Measurements from ENCODE around the gene SERPINA5.
"Not testable (repeated sequence)": the region's sequence is repeated elsewhere in the genome, so short reads cannot be mapped to it uniquely, and the experiment has no call there.

SERPINA5 gene

GRCh38 chr14:94575730-94576585 is 5.3 kb upstream of the SERPINA5 start:
- TF ChIP-seq POLR2A (IDR thresholded peaks at IDR 0.05; ENCODE audit: extremely low read depth, insufficient read length) (no peak), MAX (IDR thresholded peaks at IDR 0.05; ENCODE audit: low read depth, low read length) (no peak), MYC (IDR thresholded peaks at IDR 0.05; ENCODE audit: low read depth, low read length) (no peak), CTCF (IDR thresholded peaks at IDR 0.05; ENCODE audit: low read depth, low read length) (no peak)
- DNase-seq (ENCODE audit: low read depth), result no peak
- no peak overlapping the region for H3K4me3 ChIP-seq (ENCODE audit: low read depth, low read length)

- H3K4me3 ChIP-seq (ENCODE audit: low read depth, low read length); DNase-seq (ENCODE audit: low read depth): not testable (repeated sequence)
Measured at GRCh38 chr14:94577472-94577871, 3.8 kb upstream of the SERPINA5 start.

- no peak overlapping the region for H3K4me3 ChIP-seq (ENCODE audit: low read depth, low read length)
- DNase-seq (ENCODE audit: low read depth), result no peak
- TF ChIP-seq MAX (IDR thresholded peaks at IDR 0.05; ENCODE audit: low read depth, low read length) (no peak), POLR2A (IDR thresholded peaks at IDR 0.05; ENCODE audit: extremely low read depth, insufficient read length) (no peak), MYC (IDR thresholded peaks at IDR 0.05; ENCODE audit: low read depth, low read length) (no peak), CTCF (IDR thresholded peaks at IDR 0.05; ENCODE audit: low read depth, low read length) (no peak)
Measured at GRCh38 chr14:94578712-94579111, 2.5 kb upstream of the SERPINA5 start.

- TF ChIP-seq CTCF (IDR thresholded peaks at IDR 0.05; ENCODE audit: low read depth, low read length), result no peak
- no peak for TF ChIP-seq MYC (IDR thresholded peaks at IDR 0.05; ENCODE audit: low read depth, low read length)
- TF ChIP-seq POLR2A (IDR thresholded peaks at IDR 0.05; ENCODE audit: extremely low read depth, insufficient read length), result no peak
- no peak for TF ChIP-seq MAX (IDR thresholded peaks at IDR 0.05; ENCODE audit: low read depth, low read length)
- DNase-seq (ENCODE audit: low read depth), result no peak
- no peak overlapping the region for H3K4me3 ChIP-seq (ENCODE audit: low read depth, low read length)
Measured at GRCh38 chr14:94582199-94582750, 1.0 kb downstream of the SERPINA5 start.

GRCh38 chr14:94582851-94583250 is 1.6 kb downstream of the SERPINA5 start:
- no peak for DNase-seq (ENCODE audit: low read depth)
- TF ChIP-seq CTCF (IDR thresholded peaks at IDR 0.05; ENCODE audit: low read depth, low read length), result no peak
- TF ChIP-seq POLR2A (IDR thresholded peaks at IDR 0.05; ENCODE audit: extremely low read depth, insufficient read length), result no peak
- TF ChIP-seq MYC (IDR thresholded peaks at IDR 0.05; ENCODE audit: low read depth, low read length), result no peak
- no peak for TF ChIP-seq MAX (IDR thresholded peaks at IDR 0.05; ENCODE audit: low read depth, low read length)
- no peak overlapping the region for H3K4me3 ChIP-seq (ENCODE audit: low read depth, low read length)

GRCh38 chr14:94583557-94583956 is 2.3 kb downstream of the SERPINA5 start:
- TF ChIP-seq MAX (IDR thresholded peaks at IDR 0.05; ENCODE audit: low read depth, low read length) (no peak), MYC (IDR thresholded peaks at IDR 0.05; ENCODE audit: low read depth, low read length) (no peak), CTCF (IDR thresholded peaks at IDR 0.05; ENCODE audit: low read depth, low read length) (no peak), POLR2A (IDR thresholded peaks at IDR 0.05; ENCODE audit: extremely low read depth, insufficient read length) (no peak)

More at GRCh38 chr14:94583557-94583956, 2.3 kb downstream of the SERPINA5 start:
- no peak for DNase-seq (ENCODE audit: low read depth)
- H3K4me3 ChIP-seq (ENCODE audit: low read depth, low read length), result no peak overlapping the region

Measured in NB4 (cell line).